Stimulated activated CD8-positive, alpha-beta memory T cell treated with anti-CD3 and anti-CD28 coated beads, Interleukin-7, amount 100 ng/mL, for 24 hours (primary cell): ENCODE results near the gene TADA3.

Source experiments
- DNase-seq: peaks from one replicate; pipeline ENCODE4 v3.0.0-alpha.2; 2020; ENCODE audit warnings: low read depth

TADA3 gene

GRCh38 chr3:9809615-9810432, 17.6 kb upstream of the TADA3 start, which contains the start of gene TTLL3:
TTLL3 (plus strand) TSS chr3:9810262; CDS start chr3:9810662, 400 bp downstream.
- DNase-seq = no peak

- no peak for DNase-seq
These were observed 17.0 kb upstream of the TADA3 start for GRCh38 chr3:9809239-9809614.

- DNase-seq = no peak
These were observed 16.2 kb upstream of the TADA3 start for GRCh38 chr3:9808345-9809037.

GRCh38 chr3:9807981-9808344, 15.7 kb upstream of the TADA3 start:
- DNase-seq = no peak

- DNase-seq = no peak
These were observed 14.7 kb upstream of the TADA3 start for GRCh38 chr3:9806688-9807589.

- no peak for DNase-seq
These were observed 13.9 kb upstream of the TADA3 start for GRCh38 chr3:9806137-9806536.

GRCh38 chr3:9804996-9805395, 12.7 kb upstream of the TADA3 start:
- DNase-seq = no peak

GRCh38 chr3:9803494-9803893, 11.2 kb upstream of the TADA3 start:
- DNase-seq = no peak

GRCh38 chr3:9800529-9800928, 8.3 kb upstream of the TADA3 start:
- DNase-seq = no peak

GRCh38 chr3:9797196-9797945, 5.1 kb upstream of the TADA3 start:
- no peak for DNase-seq

- no peak for DNase-seq
These were observed 2.9 kb upstream of the TADA3 start for GRCh38 chr3:9795207-9795606.

- DNase-seq = no peak
These were observed 2.1 kb upstream of the TADA3 start for GRCh38 chr3:9794400-9794799.

- DNase-seq = no peak
These were observed 998 bp upstream of the TADA3 start for GRCh38 chr3:9793161-9793781.

GRCh38 chr3:9791790-9792404, 376 bp downstream of the TADA3 start:
- DNase-seq = no peak

- no peak for DNase-seq
These were observed 1.1 kb downstream of the TADA3 start for GRCh38 chr3:9791127-9791526.

GRCh38 chr3:9787714-9788113, 4.6 kb downstream of the TADA3 start:
- no peak for DNase-seq

GRCh38 chr3:9786825-9787669, 5.2 kb downstream of the TADA3 start:
- no peak for DNase-seq

- DNase-seq = no peak
These were observed 6.0 kb downstream of the TADA3 start for GRCh38 chr3:9786209-9786739.

- DNase-seq = no peak
These were observed 6.7 kb downstream of the TADA3 start for GRCh38 chr3:9785602-9786001.

GRCh38 chr3:9784965-9785364, 7.3 kb downstream of the TADA3 start:
- no peak for DNase-seq
